ENCODE data around the gene NUDT1. TPM values are rescaled to one million over a fixed set of nuclear protein-coding genes. Genes with fewer than 3 reads are reported as not detected.

NUDT1 gene
- total and polyA plus RNA-seq, 7 experiments from 2014 or later: 14.0 to 77.7 (median 22.7) TPM

DNA sequence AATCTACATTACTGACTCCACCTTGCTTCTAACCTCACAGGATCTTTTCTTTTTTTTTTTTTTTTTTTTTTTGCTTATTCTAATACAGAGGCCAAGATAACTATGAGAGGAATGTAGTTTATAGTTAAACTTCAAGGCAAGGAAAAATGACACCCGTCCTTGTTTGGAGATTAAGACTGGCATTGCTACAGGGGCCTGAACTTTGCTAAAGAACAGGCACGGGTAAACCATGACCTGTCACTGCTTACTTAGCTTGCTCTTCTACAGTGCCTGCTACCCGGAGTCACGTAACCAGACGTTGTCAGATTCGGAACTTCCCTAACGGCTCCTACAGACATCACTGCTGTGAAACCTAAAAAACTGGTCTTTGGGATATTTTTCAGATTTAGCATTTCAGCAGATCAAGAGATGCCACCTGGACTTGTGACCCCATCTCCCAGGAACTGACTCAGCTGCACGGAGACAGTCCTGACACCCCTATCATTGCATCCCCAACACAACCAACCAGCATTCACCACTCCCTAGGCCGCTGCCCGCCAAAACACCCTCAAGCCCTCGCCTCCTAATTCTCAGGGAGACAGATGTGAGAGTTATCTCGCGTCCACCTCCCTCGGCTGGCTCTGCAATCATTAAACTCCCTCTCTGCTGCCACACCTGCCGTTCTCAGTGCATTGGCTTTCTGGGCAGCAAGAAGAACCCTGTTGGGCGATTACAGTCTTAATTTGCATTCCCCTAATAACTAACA is 36.8 kb upstream of the NUDT1 start:
- H3K9me3 Mint-ChIP-seq: no peaks in the 10 kb centered on the region
- Histone ChIP-seq H3K9me3 (ENCODE audit: control insufficient read depth in 2 of 3, low read length in 3 of 3) (no peaks in the 10 kb centered on the region), H3K27me3 (ENCODE audit: control insufficient read depth in 2 of 2, insufficient read depth in 2 of 2, low read length in 2 of 2) (no peaks in the 10 kb centered on the region), H3K27ac (ENCODE audit: low read depth, low read length) (no peak overlapping the region), H3K4me1 (ENCODE audit: control insufficient read depth in 2 of 2, insufficient read depth in 2 of 2, low read length in 2 of 2) (no peaks in the 10 kb centered on the region), H3K36me3 (ENCODE audit: control insufficient read depth in 2 of 3, insufficient read depth in 3 of 3, low read length in 3 of 3) (peaks cover 0 to 28% (median 3%) of the 10 kb centered on the region in 3 experiments), H3K4me3 (ENCODE audit: low read length) (no peak overlapping the region)
- H3K27me3 Mint-ChIP-seq: no peaks in the 10 kb centered on the region
- H3K4me3 Mint-ChIP-seq: no peak overlapping the region
- POLR2A ChIA-PET: no interaction called here
- peaks cover 0 to 34% (median 9%) of the 10 kb centered on the region in 5 donors for H3K36me3 Mint-ChIP-seq
- DNase-seq (no peak), ATAC-seq (no peak)
- peaks cover 0 to 7% (median 0%) of the 10 kb centered on the region in 7 donors for H3K4me1 Mint-ChIP-seq
- CTCF ChIA-PET: no interaction called here
- intact Hi-C loops (cut with micrococcal nuclease): no loop called here
- H3K27ac Mint-ChIP-seq: peak overlapping the region in 1 of 9 donors; percentile 20

DNA sequence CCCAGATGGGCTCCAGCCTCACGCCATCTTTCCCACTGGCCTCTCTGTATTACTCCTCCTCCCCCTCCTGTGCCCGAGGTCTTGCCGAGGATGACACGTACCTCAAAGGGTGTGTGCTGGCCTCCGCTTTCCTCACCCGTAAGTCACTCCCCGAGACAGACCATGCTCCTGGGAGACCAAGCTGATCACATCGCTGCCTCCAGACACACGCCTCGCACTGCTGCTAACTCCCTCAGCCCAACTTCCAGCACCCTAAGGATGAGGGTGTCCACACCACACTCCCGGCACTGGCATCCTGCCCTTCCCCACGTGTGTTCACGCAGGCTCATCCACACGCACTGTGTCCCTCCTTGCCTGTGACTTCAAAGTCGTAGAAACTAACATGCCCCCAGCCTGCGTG is 33.3 kb upstream of the NUDT1 start:
- H3K27me3 ChIP-seq (ENCODE audit: control insufficient read depth in 2 of 2, insufficient read depth in 2 of 2, low read length in 2 of 2): no peaks in the 10 kb centered on the region
- Mint-ChIP-seq H3K27me3 (no peaks in the 10 kb centered on the region), H3K4me1 (peaks cover 0 to 7% (median 0%) of the 10 kb centered on the region in 7 donors), H3K4me3 (no peak overlapping the region), H3K36me3 (peaks cover 6 to 49% (median 14%) of the 10 kb centered on the region in 5 donors), H3K27ac (no peak overlapping the region), H3K9me3 (no peaks in the 10 kb centered on the region)
- ChIA-PET CTCF (no interaction called here), POLR2A (no interaction called here)
- no peak for ATAC-seq
- no peaks in the 10 kb centered on the region for H3K4me1 ChIP-seq (ENCODE audit: control insufficient read depth in 2 of 2, insufficient read depth in 2 of 2, low read length in 2 of 2)
- H3K27ac ChIP-seq (ENCODE audit: low read depth, low read length): no peak overlapping the region
- DNase-seq: no peak
- no peaks in the 10 kb centered on the region for H3K9me3 ChIP-seq (ENCODE audit: control insufficient read depth in 2 of 3, low read length in 3 of 3)
- intact Hi-C loops (cut with micrococcal nuclease): loop anchor here in 1 of 2 donors (1.0 to 2.0 kb wide), 2 partner anchors 544 to 629 kb away; no protein-coding TSS in a partner anchor
- H3K36me3 ChIP-seq (ENCODE audit: control insufficient read depth in 2 of 3, insufficient read depth in 3 of 3, low read length in 3 of 3): peaks cover 0 to 52% (median 3%) of the 10 kb centered on the region in 3 experiments
- H3K4me3 ChIP-seq (ENCODE audit: low read length): no peak overlapping the region

DNA sequence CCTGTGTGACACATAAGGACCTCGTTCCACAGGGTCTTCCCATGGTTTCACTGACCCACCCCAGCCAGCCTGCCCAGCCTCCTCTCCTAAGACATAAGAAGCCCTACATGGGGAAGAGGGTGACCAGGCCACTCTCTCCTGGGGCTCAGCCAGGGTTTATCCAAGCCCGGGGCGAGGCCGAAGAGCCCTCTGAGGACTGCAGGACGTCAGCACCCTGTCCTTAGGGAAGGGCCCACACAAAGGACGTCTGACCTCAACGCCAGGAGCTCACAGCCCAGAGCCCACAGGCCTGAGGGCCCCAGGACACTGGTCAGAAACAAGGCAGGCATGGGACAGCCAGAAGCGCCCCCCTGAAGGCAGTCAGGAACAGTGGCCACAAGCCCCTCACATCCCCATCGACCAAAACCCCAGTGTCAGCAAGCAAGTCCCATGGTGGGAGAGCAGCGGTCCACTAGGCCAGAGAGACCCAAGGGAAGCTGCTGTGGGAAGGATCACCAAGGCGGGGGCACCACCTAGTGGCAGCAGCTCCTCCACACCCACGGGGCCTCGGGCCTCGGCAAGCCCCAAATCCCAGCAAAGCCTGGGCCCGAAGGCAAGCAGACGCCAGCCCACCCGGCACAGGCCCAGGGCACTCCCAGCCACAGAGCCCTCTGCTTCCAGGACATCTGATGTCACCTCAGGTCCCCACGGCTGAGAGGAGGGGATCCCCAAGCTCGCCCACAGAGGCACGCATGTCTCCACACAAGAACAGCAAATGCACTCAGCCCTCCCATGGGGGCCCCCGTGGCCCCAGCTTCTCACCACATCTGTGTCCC is 32.7 kb upstream of the NUDT1 start:
- ChIA-PET POLR2A (interaction anchor here (0.7 kb wide), 1 partner anchor 480 kb away, joined by 3 read pairs; no protein-coding TSS in a partner anchor), CTCF (no interaction called here)

DNA sequence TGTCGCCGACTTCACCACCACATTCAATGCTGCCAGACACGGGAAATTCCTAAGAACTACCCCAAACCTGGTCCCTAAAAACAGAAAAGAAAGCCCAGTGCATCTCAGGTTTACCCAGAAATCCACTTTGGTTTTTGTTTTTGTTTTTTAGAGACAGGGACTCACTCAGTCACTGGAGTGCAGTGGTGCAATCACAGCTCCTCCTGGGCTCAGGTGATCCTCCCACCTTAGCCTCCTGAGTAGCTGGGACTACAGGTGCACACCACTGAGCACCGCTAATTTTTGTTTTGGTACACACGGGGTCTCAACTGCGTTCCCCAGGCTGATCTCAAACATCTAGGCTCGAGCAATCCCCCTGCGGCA is 32.1 kb upstream of the NUDT1 start:
- Histone ChIP-seq H3K36me3 (ENCODE audit: control insufficient read depth in 2 of 3, insufficient read depth in 3 of 3, low read length in 3 of 3) (peaks cover 0 to 63% (median 3%) of the 10 kb centered on the region in 3 experiments), H3K9me3 (ENCODE audit: control insufficient read depth in 2 of 3, low read length in 3 of 3) (no peaks in the 10 kb centered on the region), H3K27ac (ENCODE audit: low read depth, low read length) (no peak overlapping the region), H3K27me3 (ENCODE audit: control insufficient read depth in 2 of 2, insufficient read depth in 2 of 2, low read length in 2 of 2) (no peaks in the 10 kb centered on the region), H3K4me1 (ENCODE audit: control insufficient read depth in 2 of 2, insufficient read depth in 2 of 2, low read length in 2 of 2) (no peaks in the 10 kb centered on the region), H3K4me3 (ENCODE audit: low read length) (no peak overlapping the region)
- intact Hi-C loops (cut with micrococcal nuclease): loop anchor here in 1 of 2 donors (1.0 to 2.0 kb wide), 2 partner anchors 545 to 631 kb away; no protein-coding TSS in a partner anchor
- H3K36me3 Mint-ChIP-seq: peaks cover 10 to 51% (median 20%) of the 10 kb centered on the region in 5 donors
- no peaks in the 10 kb centered on the region for H3K27me3 Mint-ChIP-seq
- H3K4me3 Mint-ChIP-seq: no peak overlapping the region
- no peak overlapping the region for H3K27ac Mint-ChIP-seq
- ChIA-PET CTCF (no interaction called here), POLR2A (interaction anchor here (0.7 kb wide), 1 partner anchor 479 kb away, joined by 3 read pairs; no protein-coding TSS in a partner anchor)
- H3K9me3 Mint-ChIP-seq: no peaks in the 10 kb centered on the region
- peaks cover 0 to 12% (median 0%) of the 10 kb centered on the region in 7 donors for H3K4me1 Mint-ChIP-seq
- DNase-seq (no peak), ATAC-seq (no peak)

More for the DNA sequence above, 32.7 kb upstream of the NUDT1 start:
- peak in 8 of 9 donors; percentile 11 to 41 (median 28) for DNase-seq
- Histone ChIP-seq H3K27me3 (ENCODE audit: control insufficient read depth in 2 of 2, insufficient read depth in 2 of 2, low read length in 2 of 2) (no peaks in the 10 kb centered on the region), H3K9me3 (ENCODE audit: control insufficient read depth in 2 of 3, low read length in 3 of 3) (no peaks in the 10 kb centered on the region), H3K4me3 (ENCODE audit: low read length) (no peak overlapping the region), H3K36me3 (ENCODE audit: control insufficient read depth in 2 of 3, insufficient read depth in 3 of 3, low read length in 3 of 3) (peaks cover 0 to 57% (median 3%) of the 10 kb centered on the region in 3 experiments), H3K4me1 (ENCODE audit: control insufficient read depth in 2 of 2, insufficient read depth in 2 of 2, low read length in 2 of 2) (no peaks in the 10 kb centered on the region), H3K27ac (ENCODE audit: low read depth, low read length) (no peak overlapping the region)
- Mint-ChIP-seq H3K27ac (no peak overlapping the region), H3K4me1 (peaks cover 0 to 10% (median 0%) of the 10 kb centered on the region in 7 donors), H3K4me3 (no peak overlapping the region), H3K9me3 (no peaks in the 10 kb centered on the region), H3K27me3 (no peaks in the 10 kb centered on the region), H3K36me3 (peaks cover 10 to 49% (median 20%) of the 10 kb centered on the region in 5 donors)
- ATAC-seq: peak; percentile 62
- intact Hi-C loops (cut with micrococcal nuclease): loop anchor here in 1 of 2 donors (1.0 to 2.0 kb wide), 2 partner anchors 545 to 630 kb away; no protein-coding TSS in a partner anchor

DNA sequence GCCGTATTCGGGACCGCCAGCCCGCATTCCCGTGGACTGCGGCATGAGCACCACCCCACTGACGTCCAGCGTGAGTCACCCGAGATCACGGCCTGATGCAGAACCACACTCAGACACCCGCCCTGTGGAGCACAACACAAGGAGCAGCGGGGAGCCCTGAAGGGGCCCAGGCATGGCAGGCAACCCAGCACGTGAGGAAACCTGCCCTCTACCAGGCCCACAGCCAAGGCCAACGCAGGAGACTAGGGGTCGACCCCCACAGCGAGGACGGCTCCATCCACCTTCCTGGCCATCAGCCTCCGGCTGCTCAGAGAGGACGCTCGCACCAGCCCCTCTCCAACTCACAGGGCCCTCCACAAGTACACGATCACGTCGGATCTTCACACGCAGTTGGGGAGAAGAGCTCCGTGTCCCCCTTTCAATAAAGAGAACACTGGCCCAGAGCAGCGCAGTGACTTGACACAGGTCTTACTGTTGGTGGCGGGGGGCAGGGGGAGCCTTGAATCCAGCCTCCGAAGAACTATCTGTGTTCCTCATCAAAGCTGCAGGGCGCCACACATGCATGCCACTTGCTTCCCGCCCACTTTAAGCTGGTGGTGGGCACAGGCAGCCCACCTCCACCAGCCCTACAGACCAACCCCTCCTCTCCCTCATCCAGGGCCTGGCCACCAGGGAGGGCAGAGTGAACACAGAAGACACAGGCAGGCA is 31.3 kb upstream of the NUDT1 start:
- intact Hi-C loops (cut with micrococcal nuclease): no loop called here
- H3K27ac Mint-ChIP-seq: no peak overlapping the region
- DNase-seq (no peak), ATAC-seq (no peak)
- Histone ChIP-seq H3K4me3 (ENCODE audit: low read length) (no peak overlapping the region), H3K27me3 (ENCODE audit: control insufficient read depth in 2 of 2, insufficient read depth in 2 of 2, low read length in 2 of 2) (no peaks in the 10 kb centered on the region), H3K36me3 (ENCODE audit: control insufficient read depth in 2 of 3, insufficient read depth in 3 of 3, low read length in 3 of 3) (peaks cover 0 to 70% (median 3%) of the 10 kb centered on the region in 3 experiments), H3K27ac (ENCODE audit: low read depth, low read length) (no peak overlapping the region), H3K4me1 (ENCODE audit: control insufficient read depth in 2 of 2, insufficient read depth in 2 of 2, low read length in 2 of 2) (no peaks in the 10 kb centered on the region), H3K9me3 (ENCODE audit: control insufficient read depth in 2 of 3, low read length in 3 of 3) (no peaks in the 10 kb centered on the region)
- H3K36me3 Mint-ChIP-seq: peaks cover 14 to 52% (median 25%) of the 10 kb centered on the region in 5 donors
- CTCF ChIA-PET: interaction anchor here (0.7 kb wide), 1 partner anchor 423 kb away, joined by 3 read pairs; no protein-coding TSS in a partner anchor
- no peaks in the 10 kb centered on the region for H3K27me3 Mint-ChIP-seq
- H3K4me1 Mint-ChIP-seq: peaks cover 0 to 12% (median 0%) of the 10 kb centered on the region in 7 donors
- no peak overlapping the region for H3K4me3 Mint-ChIP-seq
- H3K9me3 Mint-ChIP-seq: no peaks in the 10 kb centered on the region
- POLR2A ChIA-PET: no interaction called here

DNA sequence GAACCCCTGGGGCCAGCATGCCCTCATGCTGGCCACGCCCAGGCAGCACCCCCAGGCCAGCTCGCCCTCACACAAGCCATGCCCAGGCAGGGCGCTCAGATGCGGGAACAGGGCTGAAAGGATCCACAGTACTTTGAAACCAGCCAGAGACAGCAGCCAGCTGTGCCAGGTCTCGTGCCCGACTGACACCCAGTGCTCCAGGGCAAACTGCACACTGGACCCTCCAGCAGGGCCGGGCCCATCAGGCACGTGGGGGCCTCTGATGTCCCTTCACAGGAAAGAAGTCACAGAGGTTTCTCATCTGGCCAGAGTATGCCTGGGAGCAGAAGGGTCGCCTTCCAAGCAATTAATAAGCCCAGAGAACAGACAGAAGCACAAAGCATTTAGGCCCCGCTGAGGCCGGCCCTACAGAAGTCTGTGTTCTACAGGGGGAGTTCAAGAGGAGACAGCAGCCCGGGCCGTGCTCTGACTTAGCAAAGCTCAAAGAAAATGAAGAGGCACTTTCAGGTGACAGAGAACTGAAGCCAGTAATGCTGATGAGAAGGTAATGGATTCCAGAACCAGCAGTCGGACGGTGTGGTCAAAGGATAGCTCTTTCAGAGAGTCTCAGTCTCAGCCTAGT is 30.7 kb upstream of the NUDT1 start:
- peaks cover 0 to 12% (median 0%) of the 10 kb centered on the region in 7 donors for H3K4me1 Mint-ChIP-seq
- no peak overlapping the region for H3K4me3 Mint-ChIP-seq
- CTCF ChIA-PET: interaction anchor here (0.7 kb wide), 1 partner anchor 422 kb away, joined by 3 read pairs; no protein-coding TSS in a partner anchor
- H3K27me3 Mint-ChIP-seq: no peaks in the 10 kb centered on the region
- intact Hi-C loops (cut with micrococcal nuclease): no loop called here
- Histone ChIP-seq H3K27ac (ENCODE audit: low read depth, low read length) (no peak overlapping the region), H3K4me3 (ENCODE audit: low read length) (no peak overlapping the region), H3K27me3 (ENCODE audit: control insufficient read depth in 2 of 2, insufficient read depth in 2 of 2, low read length in 2 of 2) (no peaks in the 10 kb centered on the region), H3K4me1 (ENCODE audit: control insufficient read depth in 2 of 2, insufficient read depth in 2 of 2, low read length in 2 of 2) (no peaks in the 10 kb centered on the region), H3K36me3 (ENCODE audit: control insufficient read depth in 2 of 3, insufficient read depth in 3 of 3, low read length in 3 of 3) (peaks cover 0 to 76% (median under 1%) of the 10 kb centered on the region in 3 experiments), H3K9me3 (ENCODE audit: control insufficient read depth in 2 of 3, low read length in 3 of 3) (no peaks in the 10 kb centered on the region)
- DNase-seq (no peak), ATAC-seq (no peak)
- H3K9me3 Mint-ChIP-seq: no peaks in the 10 kb centered on the region
- POLR2A ChIA-PET: no interaction called here
- H3K27ac Mint-ChIP-seq: no peak overlapping the region
- peaks cover 16 to 57% (median 31%) of the 10 kb centered on the region in 5 donors for H3K36me3 Mint-ChIP-seq
